Vagina (tissue), 2 donors: Measurements from ENCODE around the gene CNGA3.

Experiments
- POLR2A ChIP-seq, 2 donors: fragments of 450-650 bp; IDR thresholded peaks; one replicate each; pipeline ENCODE4 v1.6.1; 2017; ENCODE audit warnings: antibody characterized with exemption in 2 of 2, mild to moderate bottlenecking in 2 of 2, moderate library complexity in 2 of 2
- POLR2AphosphoS5 ChIP-seq, 2 donors: sonication (generic); formaldehyde crosslinking; IDR thresholded peaks; one replicate each; pipeline ENCODE4 v1.9.0; 2017; ENCODE audit warnings: antibody characterized with exemption in 2 of 2, mild to moderate bottlenecking in 2 of 2, low read depth in 1 of 2; ENCODE audit not compliant: insufficient read depth in 1 of 2
- TF ChIP-seq, protein P1 (sequence below), 3 experiments: fragments of 450-650 bp in 2 of 3; fragments of 200-600 bp in 1 of 3; sonication (generic) in 1 of 3; IDR thresholded peaks; one replicate each; pipeline ENCODE4 v1.5.1; 2017 to 2019; ENCODE audit warnings: antibody characterized with exemption in 3 of 3, mild to moderate bottlenecking in 2 of 3, moderate library complexity in 2 of 3

DNA sequence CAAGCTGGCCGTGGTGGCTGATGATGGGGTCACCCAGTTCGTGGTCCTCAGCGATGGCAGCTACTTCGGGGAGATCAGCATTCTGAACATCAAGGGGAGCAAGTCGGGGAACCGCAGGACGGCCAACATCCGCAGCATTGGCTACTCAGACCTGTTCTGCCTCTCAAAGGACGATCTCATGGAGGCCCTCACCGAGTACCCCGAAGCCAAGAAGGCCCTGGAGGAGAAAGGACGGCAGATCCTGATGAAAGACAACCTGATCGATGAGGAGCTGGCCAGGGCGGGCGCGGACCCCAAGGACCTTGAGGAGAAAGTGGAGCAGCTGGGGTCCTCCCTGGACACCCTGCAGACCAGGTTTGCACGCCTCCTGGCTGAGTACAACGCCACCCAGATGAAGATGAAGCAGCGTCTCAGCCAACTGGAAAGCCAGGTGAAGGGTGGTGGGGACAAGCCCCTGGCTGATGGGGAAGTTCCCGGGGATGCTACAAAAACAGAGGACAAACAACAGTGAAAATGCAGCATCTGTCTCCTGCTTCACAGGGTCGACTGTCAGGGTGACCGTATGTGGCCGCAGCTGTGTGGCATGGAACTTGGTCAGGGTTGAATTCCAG lies 50.6 kb downstream of the CNGA3 start:
- TF ChIP-seq, protein P1, sequence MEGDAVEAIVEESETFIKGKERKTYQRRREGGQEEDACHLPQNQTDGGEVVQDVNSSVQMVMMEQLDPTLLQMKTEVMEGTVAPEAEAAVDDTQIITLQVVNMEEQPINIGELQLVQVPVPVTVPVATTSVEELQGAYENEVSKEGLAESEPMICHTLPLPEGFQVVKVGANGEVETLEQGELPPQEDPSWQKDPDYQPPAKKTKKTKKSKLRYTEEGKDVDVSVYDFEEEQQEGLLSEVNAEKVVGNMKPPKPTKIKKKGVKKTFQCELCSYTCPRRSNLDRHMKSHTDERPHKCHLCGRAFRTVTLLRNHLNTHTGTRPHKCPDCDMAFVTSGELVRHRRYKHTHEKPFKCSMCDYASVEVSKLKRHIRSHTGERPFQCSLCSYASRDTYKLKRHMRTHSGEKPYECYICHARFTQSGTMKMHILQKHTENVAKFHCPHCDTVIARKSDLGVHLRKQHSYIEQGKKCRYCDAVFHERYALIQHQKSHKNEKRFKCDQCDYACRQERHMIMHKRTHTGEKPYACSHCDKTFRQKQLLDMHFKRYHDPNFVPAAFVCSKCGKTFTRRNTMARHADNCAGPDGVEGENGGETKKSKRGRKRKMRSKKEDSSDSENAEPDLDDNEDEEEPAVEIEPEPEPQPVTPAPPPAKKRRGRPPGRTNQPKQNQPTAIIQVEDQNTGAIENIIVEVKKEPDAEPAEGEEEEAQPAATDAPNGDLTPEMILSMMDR (IDR thresholded peaks at IDR 0.05) = no peak
- TF ChIP-seq POLR2A (IDR thresholded peaks at IDR 0.05) = no peak
- no peak for TF ChIP-seq POLR2AphosphoS5 (IDR thresholded peaks at IDR 0.05; ENCODE audit: insufficient read depth in 1 of 2, low read depth in 1 of 2)
